CD14-positive monocyte (primary cell): ENCODE data around the gene MADCAM1. TPM values are rescaled to one million over a fixed set of nuclear protein-coding genes. Genes with fewer than 3 reads are reported as not detected.

Experiments used
- DNase-seq, 3 donors: peaks; one replicate each; pipeline ENCODE4 v3.0.0-alpha.2; 2011 to 2022
- H2AFZ ChIP-seq: 2 replicates; pipeline ENCODE4 v1.6.0; 2012; ENCODE audit warnings: mild to moderate bottlenecking, low read depth, low read length, inconsistent platforms; ENCODE audit not compliant: insufficient read depth, poor library complexity, severe bottlenecking
- H3K27ac ChIP-seq, 2 donors: 1 replicate in 1 of 2; 2 replicates in 1 of 2; pipeline ENCODE4 v1.5.1; 2012 to 2013; ENCODE audit warnings: low read length in 2 of 2, control low read depth in 1 of 2, inconsistent platforms in 1 of 2, low read depth in 1 of 2, mild to moderate bottlenecking in 1 of 2
- H3K27me3 ChIP-seq, 2 donors: one replicate each; pipeline versions ENCODE4 v1.6.0 to v1.6.1; 2011 to 2013; ENCODE audit warnings: low read length in 2 of 2; ENCODE audit not compliant: control insufficient read depth in 2 of 2, insufficient read depth in 2 of 2
- H3K36me3 ChIP-seq, 2 donors: replicated peaks in 1 of 2; 1 replicate in 1 of 2; 2 replicates in 1 of 2; pipeline versions ENCODE4 v1.5.1 to v1.6.1; 2012 to 2013; ENCODE audit warnings: low read length in 2 of 2, control low read depth in 1 of 2, inconsistent platforms in 1 of 2, mild to moderate bottlenecking in 1 of 2; ENCODE audit not compliant: insufficient read depth in 2 of 2, control insufficient read depth in 1 of 2
- H3K4me1 ChIP-seq, 2 donors: 1 replicate in 1 of 2; 2 replicates in 1 of 2; pipeline versions ENCODE4 v1.5.1 to v1.6.1; 2012 to 2013; ENCODE audit warnings: low read length in 2 of 2, control low read depth in 1 of 2, inconsistent platforms in 1 of 2, mild to moderate bottlenecking in 1 of 2, moderate library complexity in 1 of 2; ENCODE audit not compliant: insufficient read depth in 2 of 2, control insufficient read depth in 1 of 2
- H3K4me2 ChIP-seq: replicated peaks from 2 replicates; pipeline ENCODE3; 2012; ENCODE audit warnings: low read length, moderate library complexity, mild to moderate bottlenecking; ENCODE audit not compliant: poor library complexity, severe bottlenecking; ENCODE audit errors: extremely low read depth
- H3K4me3 ChIP-seq, 3 experiments: fragments of 200-600 bp in 1 of 3; sonication (generic) in 1 of 3; replicated peaks in 1 of 3; 1 replicate in 2 of 3; 2 replicates in 1 of 3; pipeline ENCODE4 v1.5.1; 2011 to 2013; ENCODE audit warnings: low read length in 3 of 3, mild to moderate bottlenecking in 3 of 3, control low read depth in 2 of 3, low read depth in 2 of 3, inconsistent platforms in 1 of 3, moderate library complexity in 1 of 3
- H3K79me2 ChIP-seq: 2 replicates; pipeline ENCODE4 v1.6.0; 2012; ENCODE audit warnings: mild to moderate bottlenecking, control low read depth, inconsistent platforms, low read length, moderate library complexity; ENCODE audit not compliant: insufficient read depth
- H3K9ac ChIP-seq: 2 replicates; pipeline ENCODE4 v1.6.0; 2017; ENCODE audit warnings: low read length, mild to moderate bottlenecking; ENCODE audit not compliant: insufficient read depth, poor library complexity, severe bottlenecking
- H3K9me3 ChIP-seq, 2 donors: replicated peaks in 1 of 2; 1 replicate in 1 of 2; 2 replicates in 1 of 2; pipeline versions ENCODE4 v1.5.1 to v1.6.1; 2012 to 2013; ENCODE audit warnings: low read length in 2 of 2, control low read depth in 1 of 2; ENCODE audit not compliant: control insufficient read depth in 1 of 2, insufficient read depth in 1 of 2
- H4K20me1 ChIP-seq: 2 replicates; pipeline ENCODE4 v1.6.0; 2012; ENCODE audit warnings: mild to moderate bottlenecking, low read length, control low read depth, moderate library complexity; ENCODE audit not compliant: insufficient read depth
- H3K27ac Mint-ChIP-seq, 7 donors: one replicate each; pipeline ENCODE4 v1.8.0; 2020; ENCODE audit warnings: mild to moderate bottlenecking in 7 of 7, mixed read lengths in 7 of 7, moderate library complexity in 6 of 7, inconsistent platforms in 2 of 7
- H3K27me3 Mint-ChIP-seq, 3 donors: one replicate each; pipeline ENCODE4 v1.8.0; 2021 to 2022; ENCODE audit warnings: low read depth in 3 of 3, mild to moderate bottlenecking in 3 of 3, mixed read lengths in 3 of 3, moderate library complexity in 3 of 3, inconsistent platforms in 1 of 3
- H3K36me3 Mint-ChIP-seq, 2 donors: one replicate each; pipeline ENCODE4 v1.8.0; 2020; ENCODE audit warnings: mixed read lengths in 2 of 2, inconsistent platforms in 1 of 2, mild to moderate bottlenecking in 1 of 2
- H3K4me1 Mint-ChIP-seq: one replicate; pipeline ENCODE4 v1.8.0; 2020; ENCODE audit warnings: mild to moderate bottlenecking, mixed read lengths
- H3K4me3 Mint-ChIP-seq, 2 donors: one replicate each; pipeline ENCODE4 v1.8.0; 2020; ENCODE audit warnings: mild to moderate bottlenecking in 2 of 2, mixed read lengths in 2 of 2, moderate library complexity in 1 of 2
- H3K9me3 Mint-ChIP-seq, 7 donors: one replicate each; pipeline ENCODE4 v1.8.0; 2020 to 2022; ENCODE audit warnings: mixed read lengths in 7 of 7, mild to moderate bottlenecking in 6 of 7, moderate library complexity in 6 of 7, inconsistent platforms in 2 of 7
- WGBS: methylation state at CpG from one replicate; pipeline ENCODE4 v1.1.5; 2013; ENCODE audit warnings: missing lambda C conversion rate; ENCODE audit not compliant: insufficient coverage; 5-methylcytosine and 5-hydroxymethylcytosine counted together
- intact Hi-C, 2 donors: fragments of 100-400 bp; cut with micrococcal nuclease; formaldehyde crosslinking; loops; one replicate each; pipeline versions ENCODE4 v1.15.0 to v1.15.1; 2023
- polyA plus RNA-seq, 3 donors: library from polyadenylated mRNA; depleted of rRNA in 1 of 3; unstranded in 2 of 3; stranded (reverse) in 1 of 3; fragments of 300-500 nt in 2 of 3; fragments of >200 nt in 1 of 3; fragmentation: Illumina TruSeq in 2 of 3; gene quantifications; 1 replicate in 2 of 3; 2 replicates in 1 of 3; pipeline ENCODE4 v1.2.3, GENCODE V29; 2012 to 2021
- TF ChIP-seq, protein P1 (sequence below): fragments of 200-600 bp; IDR thresholded peaks from one replicate; pipeline ENCODE4 v1.8.0; 2022; ENCODE audit warnings: antibody characterized with exemption, mild to moderate bottlenecking

Gene MADCAM1
- polyA plus RNA-seq, 3 donors, result 0.17 TPM; not detected in 2

DNA sequence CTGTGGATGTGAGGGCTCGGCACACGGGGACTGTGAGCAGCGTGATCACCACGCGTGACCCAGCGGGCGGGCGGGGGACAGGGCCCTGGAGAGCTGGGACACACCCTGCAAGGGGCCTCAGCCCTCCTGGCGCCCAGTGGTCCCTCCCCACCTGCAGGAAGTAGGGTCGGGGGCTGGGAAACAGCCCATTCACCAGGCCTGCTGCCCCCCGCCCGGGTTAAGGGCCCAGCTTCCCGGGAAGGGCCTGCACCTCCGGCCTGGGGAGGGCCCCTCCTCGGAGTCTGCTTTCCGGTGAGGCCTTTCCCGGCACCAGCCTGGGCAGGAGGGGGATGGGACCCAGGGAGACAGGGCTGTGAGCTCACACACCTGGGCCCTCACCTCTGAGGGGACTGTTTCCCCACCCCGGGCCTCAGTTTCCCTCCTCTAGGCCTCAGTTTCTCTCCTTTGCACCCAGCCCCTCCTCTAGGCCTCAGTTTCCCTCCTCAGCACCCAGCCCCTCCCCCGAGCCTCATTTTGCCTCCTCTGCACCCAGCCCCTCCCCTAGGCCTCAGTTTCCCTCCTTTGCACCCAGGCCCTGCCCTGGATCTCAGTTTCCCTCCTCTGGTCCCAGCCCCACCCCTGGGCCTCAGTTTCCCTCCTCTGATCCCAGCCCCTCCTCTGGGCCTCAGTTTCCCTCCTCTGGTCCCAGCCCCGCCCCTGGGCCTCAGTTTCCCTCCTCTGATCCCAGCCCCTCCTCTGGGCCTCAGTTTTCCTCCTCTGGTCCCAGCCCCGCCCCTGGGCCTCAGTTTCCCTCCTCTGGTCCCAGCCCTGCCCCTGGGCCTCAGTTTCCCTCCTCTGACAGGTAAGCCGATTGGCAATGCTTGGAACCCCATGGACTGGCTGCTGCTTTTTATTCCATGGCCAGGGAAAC, 1.9 kb upstream of the MADCAM1 start:
- peaks cover 5 to 10% of the 10 kb centered on the region in 2 donors for H3K9me3 ChIP-seq
- no peak overlapping the region for H3K9ac ChIP-seq
- peaks cover 0 to 4% of the 10 kb centered on the region in 2 donors for H3K36me3 Mint-ChIP-seq
- no peaks in the 10 kb centered on the region for H3K79me2 ChIP-seq
- H3K4me2 ChIP-seq, result no peak overlapping the region
- peak overlapping the region in 1 of 7 donors; percentile 48 for H3K27ac Mint-ChIP-seq
- H3K9me3 Mint-ChIP-seq, result peaks cover 1 to 30% (median 21%) of the 10 kb centered on the region in 7 donors
- peaks cover 15 to 41% of the 10 kb centered on the region in 2 donors for H3K27me3 ChIP-seq
- H4K20me1 ChIP-seq, result no peaks in the 10 kb centered on the region
- WGBS, result 34% methylated on average over 22 of the region's 22 CpGs
- H3K4me3 Mint-ChIP-seq, result peak overlapping the region in 1 of 2 donors; percentile 35
- no peak for DNase-seq
- peaks cover 5% of the 10 kb centered on the region for H3K4me1 Mint-ChIP-seq
- H3K36me3 ChIP-seq, result no peaks in the 10 kb centered on the region
- TF ChIP-seq, protein P1, sequence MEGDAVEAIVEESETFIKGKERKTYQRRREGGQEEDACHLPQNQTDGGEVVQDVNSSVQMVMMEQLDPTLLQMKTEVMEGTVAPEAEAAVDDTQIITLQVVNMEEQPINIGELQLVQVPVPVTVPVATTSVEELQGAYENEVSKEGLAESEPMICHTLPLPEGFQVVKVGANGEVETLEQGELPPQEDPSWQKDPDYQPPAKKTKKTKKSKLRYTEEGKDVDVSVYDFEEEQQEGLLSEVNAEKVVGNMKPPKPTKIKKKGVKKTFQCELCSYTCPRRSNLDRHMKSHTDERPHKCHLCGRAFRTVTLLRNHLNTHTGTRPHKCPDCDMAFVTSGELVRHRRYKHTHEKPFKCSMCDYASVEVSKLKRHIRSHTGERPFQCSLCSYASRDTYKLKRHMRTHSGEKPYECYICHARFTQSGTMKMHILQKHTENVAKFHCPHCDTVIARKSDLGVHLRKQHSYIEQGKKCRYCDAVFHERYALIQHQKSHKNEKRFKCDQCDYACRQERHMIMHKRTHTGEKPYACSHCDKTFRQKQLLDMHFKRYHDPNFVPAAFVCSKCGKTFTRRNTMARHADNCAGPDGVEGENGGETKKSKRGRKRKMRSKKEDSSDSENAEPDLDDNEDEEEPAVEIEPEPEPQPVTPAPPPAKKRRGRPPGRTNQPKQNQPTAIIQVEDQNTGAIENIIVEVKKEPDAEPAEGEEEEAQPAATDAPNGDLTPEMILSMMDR, result no peak
- H3K4me3 ChIP-seq, result no peak overlapping the region
- H3K27me3 Mint-ChIP-seq, result peaks cover 35 to 55% (median 50%) of the 10 kb centered on the region in 3 donors
- H2AFZ ChIP-seq, result no peak overlapping the region
- no peak overlapping the region for H3K27ac ChIP-seq
- intact Hi-C loops, result no loop called here
- H3K4me1 ChIP-seq, result peaks cover 7% of the 10 kb centered on the region in 2 donors

DNA sequence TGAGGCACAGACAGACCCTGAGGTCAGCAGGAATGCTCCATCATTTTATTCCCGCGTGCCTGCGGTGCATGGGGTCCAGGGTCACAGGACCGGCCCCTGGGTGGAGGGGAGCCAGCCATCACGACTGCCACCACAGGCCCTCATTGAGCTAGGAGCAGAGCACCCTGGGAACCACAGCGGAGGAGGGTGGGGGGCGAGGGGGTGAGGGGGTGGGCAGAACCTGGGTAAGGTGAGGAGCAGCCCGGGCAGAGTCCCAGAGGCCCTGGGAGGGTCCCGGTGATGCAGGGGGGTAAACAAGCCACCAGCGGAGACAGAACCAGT, 1.2 kb upstream of the MADCAM1 start:
- intact Hi-C loops, result no loop called here
- Histone ChIP-seq H3K27ac (no peak overlapping the region), H3K36me3 (no peaks in the 10 kb centered on the region), H2AFZ (no peak overlapping the region), H3K9me3 (peaks cover 5 to 11% of the 10 kb centered on the region in 2 donors), H3K27me3 (peaks cover 16 to 47% of the 10 kb centered on the region in 2 donors), H3K9ac (no peak overlapping the region), H3K4me2 (no peak overlapping the region), H4K20me1 (no peaks in the 10 kb centered on the region), H3K4me3 (no peak overlapping the region), H3K4me1 (peaks cover under 1 to 1% of the 10 kb centered on the region in 2 donors), H3K79me2 (no peaks in the 10 kb centered on the region)
- Mint-ChIP-seq H3K27ac (peak overlapping the region in 1 of 7 donors; percentile 30), H3K36me3 (peaks cover 0 to 4% of the 10 kb centered on the region in 2 donors), H3K9me3 (peaks cover 1 to 31% (median 21%) of the 10 kb centered on the region in 7 donors), H3K4me3 (peak overlapping the region in 1 of 2 donors; percentile 67), H3K4me1 (no peaks in the 10 kb centered on the region), H3K27me3 (peaks cover 38 to 61% (median 52%) of the 10 kb centered on the region in 3 donors)
- TF ChIP-seq, protein P1, result no peak
- DNase-seq, result no peak
- 92% methylated on average over 3 of the region's 10 CpGs for WGBS
